Trophoblast cell (in vitro differentiated cells and primary cell): Measurements from ENCODE around the gene ZNF565.

Source experiments
- DNase-seq, 2 donors: peaks; one replicate each; pipeline ENCODE4 v3.0.0-alpha.2; 2016
- H2AFZ ChIP-seq: 2 replicates; pipeline ENCODE4 v1.6.1; 2013; ENCODE audit warnings: low read length, moderate library complexity, mild to moderate bottlenecking; ENCODE audit not compliant: insufficient read depth, poor library complexity
- H2AK5ac ChIP-seq: 2 replicates; pipeline ENCODE4 v1.6.1; 2013; ENCODE audit warnings: mild to moderate bottlenecking, low read length
- H2BK120ac ChIP-seq: 2 replicates; pipeline ENCODE4 v1.6.1; 2013; ENCODE audit warnings: low read length, mild to moderate bottlenecking, moderate library complexity; ENCODE audit not compliant: insufficient read depth, poor library complexity
- H2BK12ac ChIP-seq: 2 replicates; pipeline ENCODE4 v1.6.1; 2013; ENCODE audit warnings: mild to moderate bottlenecking, low read length, moderate library complexity
- H2BK5ac ChIP-seq: 2 replicates; pipeline ENCODE4 v1.6.1; 2013; ENCODE audit warnings: low read length, low read depth, moderate library complexity, mild to moderate bottlenecking; ENCODE audit not compliant: poor library complexity
- H3K14ac ChIP-seq: 2 replicates; pipeline ENCODE4 v1.6.1; 2013; ENCODE audit warnings: mild to moderate bottlenecking, low read length
- H3K18ac ChIP-seq: 2 replicates; pipeline ENCODE4 v1.6.1; 2013; ENCODE audit warnings: mild to moderate bottlenecking, low read length
- H3K23ac ChIP-seq: 2 replicates; pipeline ENCODE4 v1.6.1; 2013; ENCODE audit warnings: low read length
- H3K27ac ChIP-seq: 2 replicates; pipeline ENCODE4 v1.5.1; 2013; ENCODE audit warnings: low read depth, mild to moderate bottlenecking, inconsistent platforms, low read length, moderate library complexity
- H3K27me3 ChIP-seq: 2 replicates; pipeline ENCODE4 v1.6.1; 2013; ENCODE audit warnings: inconsistent platforms, mild to moderate bottlenecking, low read length, moderate library complexity; ENCODE audit not compliant: insufficient read depth
- H3K36me3 ChIP-seq, 2 experiments: 1 replicate in 1 of 2; 2 replicates in 1 of 2; pipeline ENCODE4 v1.6.1; 2013; ENCODE audit warnings: low read length in 2 of 2, mild to moderate bottlenecking in 2 of 2, moderate library complexity in 1 of 2; ENCODE audit not compliant: insufficient read depth in 2 of 2, control insufficient read depth in 1 of 2
- H3K4ac ChIP-seq: 2 replicates; pipeline ENCODE4 v1.6.1; 2013; ENCODE audit warnings: low read depth, mild to moderate bottlenecking, low read length, moderate library complexity
- H3K4me1 ChIP-seq, 2 experiments: 1 replicate in 1 of 2; 2 replicates in 1 of 2; pipeline ENCODE4 v1.6.1; 2013; ENCODE audit warnings: low read length in 2 of 2, mild to moderate bottlenecking in 2 of 2, moderate library complexity in 1 of 2; ENCODE audit not compliant: insufficient read depth in 2 of 2, control insufficient read depth in 1 of 2
- H3K4me2 ChIP-seq: 2 replicates; pipeline ENCODE4 v1.6.1; 2013; ENCODE audit warnings: inconsistent platforms, mild to moderate bottlenecking, low read length, moderate library complexity
- H3K4me3 ChIP-seq: 2 replicates; pipeline ENCODE4 v1.5.1; 2013; ENCODE audit warnings: mild to moderate bottlenecking, low read depth, low read length, inconsistent platforms
- H3K79me1 ChIP-seq: one replicate; pipeline ENCODE4 v1.6.1; 2013; ENCODE audit warnings: low read length
- H3K79me2 ChIP-seq: 2 replicates; pipeline ENCODE4 v1.6.1; 2013; ENCODE audit warnings: low read length, mild to moderate bottlenecking; ENCODE audit not compliant: control insufficient read depth, insufficient read depth, poor library complexity
- H3K9ac ChIP-seq: 2 replicates; pipeline ENCODE4 v1.6.1; 2013; ENCODE audit warnings: mild to moderate bottlenecking, low read length
- H3K9me3 ChIP-seq: 2 replicates; pipeline ENCODE4 v1.6.1; 2013; ENCODE audit warnings: low read depth, mild to moderate bottlenecking, control low read depth, inconsistent platforms, low read length; ENCODE audit not compliant: insufficient read depth
- H4K12ac ChIP-seq: 2 replicates; pipeline ENCODE4 v1.6.1; 2013; ENCODE audit warnings: low read depth, mild to moderate bottlenecking, low read length, moderate library complexity
- H4K8ac ChIP-seq: 2 replicates; pipeline ENCODE4 v1.6.1; 2013; ENCODE audit warnings: low read depth, mild to moderate bottlenecking, low read length, moderate library complexity
- H4K91ac ChIP-seq: one replicate; pipeline ENCODE4 v1.6.1; 2013; ENCODE audit warnings: low read depth, mild to moderate bottlenecking, low read length, moderate library complexity
- WGBS: extraction: QIAGEN DNeasy Blood & Tissue Kit; methylation state at CpG from one replicate; pipeline ENCODE4 v1.1.7; 2013; ENCODE audit warnings: missing lambda C conversion rate; ENCODE audit not compliant: insufficient read length, insufficient coverage; ENCODE audit errors: extremely low coverage; 5-methylcytosine and 5-hydroxymethylcytosine counted together

ZNF565 gene

GRCh38 chr19:36150586-36150985 is 63.9 kb downstream of the ZNF565 start:
- no peak overlapping the region for H4K12ac ChIP-seq
- H3K27me3 ChIP-seq = no peaks in the 10 kb centered on the region
- H3K4me3 ChIP-seq = no peak overlapping the region
- H2BK120ac ChIP-seq = no peak overlapping the region
- peaks cover 1% of the 10 kb centered on the region for H3K9me3 ChIP-seq
- no peak overlapping the region for H3K9ac ChIP-seq
- no peak overlapping the region for H2BK5ac ChIP-seq
- H2AFZ ChIP-seq = no peak overlapping the region
- H3K23ac ChIP-seq = no peak overlapping the region
- H2AK5ac ChIP-seq = no peak overlapping the region
- no peaks in the 10 kb centered on the region for H3K79me1 ChIP-seq
- no peak overlapping the region for H3K18ac ChIP-seq
- no peaks in the 10 kb centered on the region for H3K79me2 ChIP-seq
- no peak for DNase-seq
- H4K8ac ChIP-seq = no peak overlapping the region
- H2BK12ac ChIP-seq = no peak overlapping the region
- H4K91ac ChIP-seq = no peak overlapping the region
- no peak overlapping the region for H3K14ac ChIP-seq
- peaks cover 64 to 69% of the 10 kb centered on the region in 2 experiments for H3K36me3 ChIP-seq
- H3K4ac ChIP-seq = no peak overlapping the region
- H3K4me2 ChIP-seq = no peak overlapping the region
- no CpG with 5 or more reads among the region's 5 CpGs for WGBS
- no peak overlapping the region for H3K27ac ChIP-seq
- H3K4me1 ChIP-seq = no peaks in the 10 kb centered on the region

- no peak overlapping the region for H2AFZ ChIP-seq
- peaks cover 1% of the 10 kb centered on the region for H3K9me3 ChIP-seq
- H3K36me3 ChIP-seq = peaks cover 70 to 73% of the 10 kb centered on the region in 2 experiments
- H3K4me1 ChIP-seq = no peaks in the 10 kb centered on the region
- no peak overlapping the region for H2AK5ac ChIP-seq
- H3K9ac ChIP-seq = no peak overlapping the region
- no peak overlapping the region for H2BK5ac ChIP-seq
- no peak overlapping the region for H3K4me3 ChIP-seq
- no peak overlapping the region for H3K18ac ChIP-seq
- no peak overlapping the region for H3K14ac ChIP-seq
- no peak overlapping the region for H4K91ac ChIP-seq
- H3K79me2 ChIP-seq = no peaks in the 10 kb centered on the region
- H3K79me1 ChIP-seq = no peaks in the 10 kb centered on the region
- H4K12ac ChIP-seq = no peak overlapping the region
- H3K27ac ChIP-seq = no peak overlapping the region
- H2BK12ac ChIP-seq = no peak overlapping the region
- H3K4me2 ChIP-seq = no peak overlapping the region
- no peak overlapping the region for H3K4ac ChIP-seq
- no peaks in the 10 kb centered on the region for H3K27me3 ChIP-seq
- H4K8ac ChIP-seq = no peak overlapping the region
- no peak overlapping the region for H3K23ac ChIP-seq
- no peak overlapping the region for H2BK120ac ChIP-seq
- WGBS = no CpG with 5 or more reads among the region's 13 CpGs
- no peak for DNase-seq
Observed at GRCh38 chr19:36149673-36150406, 64.6 kb downstream of the ZNF565 start.

GRCh38 chr19:36144624-36145023 is 69.8 kb downstream of the ZNF565 start:
- Histone ChIP-seq H3K4me1 (peaks cover 6% of the 10 kb centered on the region in 2 experiments), H2AFZ (no peak overlapping the region), H3K18ac (no peak overlapping the region), H3K27me3 (no peaks in the 10 kb centered on the region), H3K4me3 (no peak overlapping the region), H3K4me2 (no peak overlapping the region), H3K36me3 (peaks cover 58 to 66% of the 10 kb centered on the region in 2 experiments), H3K79me2 (peaks cover 13% of the 10 kb centered on the region), H2BK5ac (no peak overlapping the region), H3K4ac (no peak overlapping the region), H3K9me3 (peaks cover 2% of the 10 kb centered on the region), H4K8ac (no peak overlapping the region), H2BK12ac (no peak overlapping the region), H3K27ac (no peak overlapping the region), H4K91ac (no peak overlapping the region), H2AK5ac (no peak overlapping the region), H4K12ac (no peak overlapping the region), H3K9ac (no peak overlapping the region), H2BK120ac (no peak overlapping the region), H3K14ac (no peak overlapping the region), H3K23ac (no peak overlapping the region), H3K79me1 (peaks cover 13% of the 10 kb centered on the region)
- no CpG with 5 or more reads among the region's 6 CpGs for WGBS
- no peak for DNase-seq

GRCh38 chr19:36142496-36142895 is 72.0 kb downstream of the ZNF565 start:
- no peak overlapping the region for H3K4me2 ChIP-seq
- no peak overlapping the region for H4K91ac ChIP-seq
- H3K4me3 ChIP-seq = no peak overlapping the region
- H2BK12ac ChIP-seq = no peak overlapping the region
- no peak for DNase-seq
- H3K9ac ChIP-seq = no peak overlapping the region
- H3K23ac ChIP-seq = no peak overlapping the region
- H2AK5ac ChIP-seq = no peak overlapping the region
- no peak overlapping the region for H3K27ac ChIP-seq
- peaks cover 2% of the 10 kb centered on the region for H3K9me3 ChIP-seq
- H3K14ac ChIP-seq = no peak overlapping the region
- no peak overlapping the region for H2AFZ ChIP-seq
- H3K79me2 ChIP-seq = peaks cover 15% of the 10 kb centered on the region
- H2BK5ac ChIP-seq = no peak overlapping the region
- H3K4me1 ChIP-seq = peaks cover 6% of the 10 kb centered on the region in 2 experiments
- H3K36me3 ChIP-seq = peaks cover 42 to 48% of the 10 kb centered on the region in 2 experiments
- WGBS = no CpG with 5 or more reads among the region's 9 CpGs
- H3K27me3 ChIP-seq = no peaks in the 10 kb centered on the region
- no peak overlapping the region for H2BK120ac ChIP-seq
- H4K8ac ChIP-seq = no peak overlapping the region
- H4K12ac ChIP-seq = no peak overlapping the region
- peaks cover 16% of the 10 kb centered on the region for H3K79me1 ChIP-seq
- no peak overlapping the region for H3K18ac ChIP-seq
- H3K4ac ChIP-seq = no peak overlapping the region
